ENCODE measurements around the gene PRLR.
"Not testable (repeated sequence)": the region's sequence is repeated elsewhere in the genome, so short reads cannot be mapped to it uniquely, and the experiment has no call there.

Gene PRLR

DNA sequence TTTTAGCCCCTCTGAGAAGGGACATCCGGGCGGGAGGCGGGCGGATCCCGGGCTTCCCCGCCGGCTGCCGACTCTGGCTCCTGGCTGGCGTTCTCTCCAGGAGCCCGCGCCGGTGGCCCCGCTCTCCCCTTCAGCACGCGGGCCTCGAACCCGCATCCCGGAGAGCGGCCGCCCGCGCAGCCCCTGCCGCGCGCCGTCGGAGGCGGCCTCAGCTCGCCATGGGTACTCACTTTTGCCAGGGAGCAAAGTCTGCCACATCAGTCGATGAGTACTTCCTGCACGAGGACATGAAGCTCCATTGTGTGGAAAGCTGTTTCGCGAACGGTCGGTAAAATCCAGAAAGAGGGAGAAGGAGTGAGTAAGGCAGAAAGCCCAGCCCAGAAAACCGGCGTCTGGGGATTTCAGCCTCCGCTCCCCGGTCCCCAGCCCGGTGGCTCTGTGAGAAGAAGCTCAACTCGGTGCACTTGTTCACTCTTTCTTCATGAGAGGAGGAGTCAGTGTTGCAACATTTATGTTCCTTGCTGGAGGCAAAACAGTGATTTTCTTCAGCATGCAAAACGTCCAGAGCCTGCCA is at the start of gene PRLR:
PRLR (minus strand) TSS at position 450 of the 574 bp plus-strand sequence. CDS start 140,867 bp downstream, outside the sequence.
- peak; percentile 60 for DNase-seq (ENCODE audit: low spot score)

DNA sequence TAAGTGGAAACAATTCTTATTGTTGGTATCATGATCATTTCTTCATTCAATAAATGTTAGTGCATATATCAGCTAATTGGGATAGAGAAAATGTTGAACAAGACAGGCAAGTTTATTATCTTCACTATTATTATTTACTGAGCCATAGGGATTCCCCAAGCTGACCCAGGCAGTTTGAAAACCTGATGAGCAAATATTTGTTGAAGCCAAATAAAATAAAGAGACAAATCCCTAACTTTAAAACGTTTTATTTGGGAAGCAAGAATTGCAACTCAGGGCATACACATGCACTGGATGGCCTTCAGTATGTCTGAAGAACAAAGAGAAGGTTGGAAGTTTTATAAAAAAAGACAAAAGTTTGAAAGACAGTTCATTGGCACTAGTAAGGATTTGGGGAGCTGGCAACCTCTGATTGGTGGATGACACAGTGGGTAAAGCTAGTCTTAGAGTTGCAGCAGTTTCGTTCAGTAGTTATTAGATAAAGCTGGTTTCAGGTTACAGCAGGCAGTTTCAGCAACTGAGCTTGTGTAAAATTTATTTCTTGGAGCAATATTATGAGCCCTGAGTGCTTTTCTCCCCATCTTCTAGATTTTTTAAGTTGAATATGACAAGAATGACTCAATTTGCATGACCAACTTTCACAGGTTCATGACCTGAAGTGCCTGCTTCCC is 44.7 kb upstream of the PRLR start:
- no peak for DNase-seq (ENCODE audit: low spot score)

DNA sequence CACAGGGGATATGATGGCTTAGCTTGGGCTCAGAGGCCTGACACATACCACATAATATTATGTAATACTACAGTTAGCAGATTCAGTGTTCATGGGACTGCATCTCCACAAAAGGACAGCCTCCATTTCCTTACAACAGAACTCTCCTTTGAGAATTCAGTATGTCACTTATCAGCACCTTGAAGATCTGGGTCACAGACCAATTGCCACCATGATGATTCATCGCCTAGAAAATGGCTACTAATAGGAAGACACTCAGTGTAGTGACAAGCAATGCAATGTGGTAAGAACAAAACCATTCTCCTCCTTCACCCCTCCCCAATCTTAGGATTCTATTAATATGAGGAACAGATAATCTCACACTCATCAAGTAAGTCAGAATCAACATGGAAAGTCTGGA is 38.7 kb upstream of the PRLR start:
- no peak for DNase-seq (ENCODE audit: low spot score)

DNA sequence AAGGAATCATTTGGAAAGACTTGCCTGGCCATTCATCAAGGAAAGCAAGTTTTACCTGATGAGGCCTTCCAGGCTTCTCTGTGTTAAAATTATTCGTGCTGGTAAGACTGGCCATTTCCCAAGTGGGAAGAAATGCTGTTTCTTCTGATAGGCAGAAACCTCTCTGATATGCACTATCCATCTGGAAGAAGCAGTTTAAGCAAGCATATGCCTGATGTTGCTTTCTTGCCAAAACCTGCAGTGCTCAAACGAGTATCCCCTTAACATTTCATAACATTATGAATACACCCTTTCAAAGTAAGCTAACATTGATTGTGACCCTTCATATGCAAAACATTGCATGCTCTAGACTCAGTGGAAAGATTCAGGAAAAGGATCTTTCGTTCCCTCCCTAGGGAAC is 36.0 kb upstream of the PRLR start:
- DNase-seq (ENCODE audit: low spot score), result no peak

DNA sequence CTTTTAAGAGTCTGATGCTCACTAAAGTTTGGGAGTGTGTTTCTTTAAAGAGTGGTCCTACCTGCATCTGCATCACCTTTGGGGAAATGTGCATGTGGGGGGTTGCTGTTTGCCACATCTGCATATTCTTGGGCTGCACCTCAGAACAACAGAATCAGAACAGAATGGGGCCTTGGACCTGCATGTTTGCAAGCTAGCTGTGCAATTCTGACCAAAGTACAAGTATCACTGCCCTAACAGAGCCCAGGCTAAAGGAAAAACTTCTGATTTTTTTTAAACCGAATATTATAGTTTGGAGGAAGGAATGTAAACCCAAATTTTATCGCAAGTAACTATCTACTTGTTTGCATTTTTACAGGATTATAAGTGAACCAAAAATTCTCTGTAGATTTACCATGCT is 34.2 kb upstream of the PRLR start:
- no peak for DNase-seq (ENCODE audit: low spot score)

DNA sequence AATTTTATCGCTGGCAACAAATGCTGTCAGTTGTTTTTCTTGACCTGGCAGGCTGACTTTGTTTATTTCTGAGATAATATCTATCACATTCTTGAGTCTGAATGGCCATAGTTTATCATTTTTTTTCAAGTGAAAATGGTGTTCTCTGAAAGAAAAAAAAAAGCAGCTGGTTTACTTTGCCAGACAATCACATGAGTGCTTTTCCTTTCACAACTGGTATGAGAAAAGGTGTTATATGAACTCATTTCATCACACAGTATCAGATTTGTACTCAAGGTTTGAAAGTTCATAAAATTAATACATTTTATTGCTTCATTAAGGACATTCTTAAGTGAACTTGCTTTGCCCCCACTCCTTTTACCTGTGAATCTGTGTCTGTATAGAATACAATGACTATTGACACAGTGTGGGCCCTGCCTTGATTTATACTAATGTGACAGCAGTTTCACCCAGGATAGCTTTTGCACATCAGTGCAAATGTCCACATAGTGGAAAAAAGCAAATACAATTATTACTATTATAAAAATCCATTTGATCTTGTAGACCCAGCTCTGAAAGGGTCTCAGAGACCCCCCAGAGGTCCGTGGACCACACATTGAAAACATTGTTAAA is 33.1 kb upstream of the PRLR start:
- no peak for DNase-seq (ENCODE audit: low spot score)

DNA sequence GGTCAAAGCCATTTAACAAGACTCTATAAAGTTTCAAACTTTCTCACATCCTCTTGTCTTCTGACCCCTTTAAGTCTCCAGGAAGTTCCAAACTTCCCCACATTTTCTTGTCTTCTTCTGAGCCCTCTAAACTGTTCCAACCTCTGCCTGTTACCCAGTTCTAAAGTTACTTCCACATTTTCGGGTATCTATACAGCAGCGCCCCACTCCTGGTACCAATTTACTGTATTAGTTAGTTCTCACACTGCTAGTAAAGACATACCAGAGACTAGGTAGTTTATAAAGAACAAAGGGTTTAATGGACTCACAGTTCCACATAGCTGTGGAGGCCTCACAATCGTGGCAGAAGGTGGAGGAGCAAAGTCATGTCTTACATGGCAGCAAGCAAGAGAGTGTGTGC is 23.3 kb upstream of the PRLR start:
- DNase-seq (ENCODE audit: low spot score), result no peak

DNA sequence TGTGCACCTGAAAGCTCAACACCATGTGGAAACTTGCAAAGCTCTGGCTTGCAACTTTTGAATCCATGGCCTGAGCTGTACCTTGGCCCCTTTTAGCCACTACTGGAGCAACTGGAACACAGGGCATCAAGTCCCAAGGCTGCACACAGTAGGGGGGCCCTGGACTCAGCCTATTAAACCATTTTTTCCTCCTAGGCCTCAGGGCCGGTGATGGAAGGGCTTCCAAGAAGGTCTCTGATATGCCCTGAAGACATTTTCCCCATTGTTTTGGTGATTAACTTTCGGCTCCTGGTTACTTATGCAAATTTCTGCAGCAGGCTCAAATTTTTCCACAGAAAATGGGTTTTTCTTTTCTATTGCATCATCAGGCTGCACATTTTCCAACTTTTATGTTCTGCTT is 22.7 kb upstream of the PRLR start:
- no peak for DNase-seq (ENCODE audit: low spot score)

DNA sequence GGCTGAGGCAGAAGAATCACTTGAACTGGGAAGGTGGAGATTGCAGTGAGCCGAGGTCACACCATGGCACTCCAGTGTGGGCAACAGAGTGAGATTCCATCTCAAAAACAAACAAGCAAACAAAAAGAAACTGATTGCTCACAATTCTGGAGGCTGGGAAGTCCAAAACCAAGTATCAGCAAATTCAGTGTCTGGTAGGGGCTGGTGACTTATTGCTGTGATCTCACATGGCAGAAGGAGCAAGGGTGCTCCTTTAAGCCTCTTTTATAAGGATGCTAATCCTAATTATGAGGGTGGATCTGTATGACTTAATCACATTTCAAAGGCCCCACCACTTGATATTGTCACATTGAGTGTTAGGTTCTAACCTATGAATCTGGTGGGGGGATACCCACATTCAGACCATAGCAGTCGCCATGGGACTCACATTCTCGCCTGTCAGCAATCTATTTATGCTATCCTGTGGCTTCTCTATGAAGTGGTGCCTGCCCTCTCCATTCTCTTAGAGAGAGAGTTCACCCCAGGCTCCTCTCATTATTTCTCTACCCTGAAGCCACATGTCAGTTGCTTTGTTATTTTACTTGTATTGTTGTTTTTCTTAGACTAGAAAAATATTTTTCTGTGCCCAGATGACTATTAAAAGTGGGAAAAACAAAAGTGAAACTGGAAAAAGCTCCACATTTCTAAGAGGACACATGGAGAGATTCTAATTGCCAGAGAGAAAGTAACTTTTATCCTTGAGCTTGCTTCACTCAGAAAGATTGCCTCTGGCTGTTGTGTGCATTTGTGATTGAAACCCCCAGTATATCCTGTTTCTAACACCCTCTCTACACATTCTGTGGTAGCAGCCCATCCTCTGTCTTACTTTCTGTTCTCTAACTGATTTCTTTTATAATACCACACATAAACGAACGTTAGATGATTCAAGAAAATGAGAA is 18.8 kb upstream of the PRLR start:
- DNase-seq (ENCODE audit: low spot score), result no peak

DNA sequence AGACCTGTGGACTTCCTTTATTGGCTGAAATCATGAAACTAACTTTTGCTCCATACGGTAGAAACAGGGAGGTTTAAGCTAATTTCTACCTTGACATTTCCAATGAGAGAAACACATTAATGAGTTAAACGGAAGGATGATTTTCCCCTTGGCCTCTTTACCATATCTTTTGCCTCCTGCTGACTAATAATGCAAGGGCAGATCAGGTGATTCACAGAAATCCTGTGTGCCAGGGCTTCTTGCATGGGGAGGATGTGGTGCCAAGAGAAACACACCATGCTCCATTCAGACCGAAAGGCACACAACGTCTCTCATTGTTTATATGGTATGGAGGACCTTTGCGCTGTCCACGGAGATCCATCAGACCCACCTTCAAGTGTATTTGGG is 17.4 kb upstream of the PRLR start:
- DNase-seq (ENCODE audit: low spot score), result no peak

DNA sequence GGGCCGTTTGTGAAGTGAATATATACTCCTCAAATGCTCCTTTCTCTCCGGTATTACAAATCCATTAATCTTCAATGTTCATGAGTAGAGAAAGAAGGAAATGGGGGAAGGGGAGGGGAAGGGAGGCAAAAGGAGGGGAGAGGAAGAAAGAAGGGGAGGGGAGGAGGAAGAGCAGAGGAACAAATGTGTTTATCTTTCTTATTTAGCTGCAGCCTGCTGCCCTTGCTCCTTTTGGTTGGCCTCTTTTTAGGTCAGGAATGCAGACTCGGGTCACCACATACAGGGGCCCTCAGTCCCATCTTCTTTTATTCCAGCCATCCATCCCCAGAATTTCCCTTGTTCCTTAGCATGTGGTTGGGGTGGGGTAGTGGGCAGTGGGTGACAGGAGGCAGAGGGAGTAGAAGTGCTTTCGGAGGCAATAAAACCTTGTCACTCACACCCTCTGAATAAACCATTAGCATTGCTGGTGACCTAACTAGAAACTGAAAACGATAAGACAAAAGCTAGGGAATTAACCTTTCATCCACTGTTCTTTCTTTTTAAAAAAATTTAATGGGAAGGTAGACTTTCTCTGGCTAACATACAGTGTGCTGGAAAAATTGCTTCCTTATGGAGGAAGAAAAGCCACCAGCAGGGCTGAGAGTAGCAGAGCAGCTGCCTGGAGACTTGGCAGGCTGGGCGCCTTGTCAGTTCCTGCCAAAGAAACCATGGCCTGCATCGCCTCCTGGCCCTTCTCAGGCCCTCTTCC is 16.8 kb upstream of the PRLR start:
- peak; percentile 28 for DNase-seq (ENCODE audit: low spot score)

DNA sequence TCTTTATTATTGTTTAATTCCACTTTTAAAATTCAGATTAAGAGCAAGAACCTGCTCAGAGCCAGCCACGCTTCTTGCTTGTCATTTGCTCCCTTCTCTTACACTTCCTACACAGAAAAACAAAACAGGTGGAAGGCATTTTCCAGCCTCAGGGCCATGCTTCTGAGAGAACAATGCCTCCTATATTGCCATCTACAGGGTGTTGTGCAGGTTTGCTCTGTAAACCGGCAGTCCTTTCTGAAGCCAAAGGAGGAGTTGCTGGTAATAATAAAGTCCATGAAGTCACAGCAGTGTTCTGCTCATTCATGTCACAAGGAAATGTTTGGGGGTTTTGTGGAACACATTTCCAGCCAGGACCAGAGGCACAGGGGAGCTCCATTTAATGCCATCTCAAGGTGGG is 16.1 kb upstream of the PRLR start:
- DNase-seq (ENCODE audit: low spot score), result no peak

DNA sequence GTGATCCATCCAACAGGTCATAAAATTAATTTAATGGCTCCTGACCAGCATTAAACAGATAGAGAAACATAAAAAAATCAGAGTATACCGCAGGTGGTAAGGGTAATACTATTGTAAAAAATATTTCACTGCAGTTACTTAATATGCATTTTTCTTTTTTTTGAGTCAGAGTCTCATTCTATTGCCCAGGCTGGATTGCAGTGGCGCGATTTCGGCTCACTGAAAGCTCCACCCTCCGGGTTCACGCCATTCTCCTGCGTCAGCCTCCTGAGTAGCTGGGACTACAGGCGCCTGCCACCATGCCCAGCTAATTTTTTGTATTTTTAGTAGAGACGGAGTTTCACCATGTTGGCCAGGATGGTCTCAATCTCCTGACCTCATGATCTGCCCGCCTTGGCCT is 15.1 kb upstream of the PRLR start:
- not testable (repeated sequence) for DNase-seq (ENCODE audit: low spot score)

DNA sequence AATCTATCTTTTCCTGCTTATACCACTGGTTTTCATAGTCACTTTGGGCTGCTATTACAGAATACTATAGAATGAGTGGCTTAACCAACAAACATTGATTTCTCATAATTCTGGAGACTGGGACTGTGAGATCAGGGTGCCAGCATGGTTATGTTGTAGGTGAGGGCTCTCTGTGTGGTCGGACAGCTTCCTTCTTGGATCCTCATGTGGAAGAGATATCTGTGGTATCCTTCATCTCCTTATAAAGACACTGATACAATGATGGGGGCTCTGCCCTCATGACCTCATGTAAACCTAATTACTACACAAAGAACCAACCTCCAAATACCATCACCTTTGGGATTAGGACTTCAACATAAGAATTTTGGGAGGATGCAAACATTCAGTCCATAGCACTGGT is 13.9 kb upstream of the PRLR start:
- DNase-seq (ENCODE audit: low spot score), result no peak

DNA sequence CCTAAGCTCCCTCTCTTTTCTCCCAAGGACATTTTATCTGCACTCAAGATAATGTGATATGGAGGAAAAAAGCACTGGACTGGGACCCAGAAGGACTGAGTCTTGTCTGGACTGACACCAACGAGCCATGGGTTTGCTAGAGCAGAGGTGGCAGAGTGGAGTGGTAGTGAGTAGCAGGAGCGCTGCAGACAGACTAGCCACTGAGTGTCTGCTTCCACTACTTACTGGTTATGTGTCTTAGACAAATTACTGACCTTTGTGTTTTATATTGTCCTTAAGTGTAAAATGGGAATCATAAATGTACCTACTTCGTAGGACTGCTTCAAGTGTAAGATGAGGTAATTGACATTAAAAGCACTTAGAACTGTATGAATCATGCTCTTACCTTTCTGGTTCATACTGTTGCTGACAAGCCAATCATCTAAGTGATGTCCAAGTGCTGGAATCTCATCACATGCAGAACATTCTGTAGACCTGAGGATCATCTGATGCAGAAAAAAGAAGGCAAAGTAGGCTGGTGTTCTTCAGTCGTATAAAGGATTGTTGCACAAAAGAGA is 12.5 kb upstream of the PRLR start:
- DNase-seq (ENCODE audit: low spot score), result no peak

DNA sequence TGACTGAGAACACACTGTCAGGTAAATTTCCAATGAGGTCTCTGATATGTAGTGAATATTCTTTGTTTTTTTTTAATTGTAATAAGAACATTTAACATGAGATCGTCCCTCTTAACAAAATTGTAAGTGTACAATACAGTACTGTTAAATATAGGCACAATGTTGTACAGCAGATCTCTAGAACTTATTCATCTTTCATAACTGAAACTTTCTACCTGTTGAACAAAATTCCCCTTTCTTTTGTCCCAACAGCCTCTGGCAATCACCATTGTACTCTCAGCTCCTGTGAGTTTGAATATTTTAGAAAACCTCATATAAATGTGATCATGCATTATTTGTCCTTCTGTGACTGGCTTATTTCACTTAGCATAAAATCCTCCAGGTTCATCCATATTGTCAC is 10.6 kb upstream of the PRLR start:
- no peak for DNase-seq (ENCODE audit: low spot score)

DNA sequence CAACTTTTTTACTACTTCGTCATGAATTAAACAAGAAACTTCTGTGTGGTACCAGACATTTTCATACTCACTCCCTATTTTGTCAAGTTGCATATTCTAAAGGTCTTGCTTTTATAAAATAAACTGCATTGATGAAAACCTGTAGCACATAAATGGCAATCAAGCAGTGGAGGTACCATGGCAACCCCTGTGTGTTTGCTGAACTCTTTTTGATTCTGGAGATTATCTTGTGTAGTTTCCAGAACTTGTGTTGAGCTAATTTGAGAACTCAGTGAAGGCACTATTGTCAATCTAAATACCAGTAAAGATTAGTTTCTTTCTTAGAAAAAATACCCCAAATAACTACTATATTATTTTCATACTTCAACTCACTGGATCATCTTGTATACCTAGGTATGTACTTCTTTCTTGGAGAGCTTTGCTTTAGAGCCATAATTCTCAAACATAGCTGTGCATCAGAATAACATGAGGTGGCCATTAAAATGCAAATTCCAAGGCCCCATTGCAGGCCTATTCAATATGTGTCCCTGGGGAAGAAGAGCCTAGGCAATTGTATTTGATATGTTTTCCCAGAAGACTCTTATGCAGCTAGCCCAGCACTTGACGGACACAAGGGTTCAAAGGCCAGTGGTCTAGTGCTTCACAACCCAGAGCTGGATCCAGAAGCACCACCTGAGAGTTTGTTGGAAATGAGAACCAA is 9.8 kb upstream of the PRLR start:
- no peak for DNase-seq (ENCODE audit: low spot score)

DNA sequence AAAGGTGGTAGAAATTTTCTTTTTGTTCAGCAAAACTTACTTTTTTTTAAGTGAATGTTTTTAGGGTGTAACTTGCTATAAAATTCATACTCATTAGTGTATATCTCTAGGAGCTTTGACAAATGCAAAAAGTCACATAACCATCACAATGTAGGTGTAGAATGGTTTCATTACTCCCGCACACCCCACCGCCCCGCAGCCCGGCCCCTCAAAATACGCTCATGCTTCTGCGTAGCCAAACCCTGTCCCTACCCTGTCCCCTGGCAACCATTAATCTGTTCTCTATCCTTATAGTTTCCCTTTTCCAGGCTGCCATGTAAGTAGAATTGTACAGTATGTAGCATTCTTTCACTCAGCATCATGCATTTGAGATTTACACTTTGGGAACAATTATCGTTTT is 9.2 kb upstream of the PRLR start:
- DNase-seq (ENCODE audit: low spot score), result no peak

DNA sequence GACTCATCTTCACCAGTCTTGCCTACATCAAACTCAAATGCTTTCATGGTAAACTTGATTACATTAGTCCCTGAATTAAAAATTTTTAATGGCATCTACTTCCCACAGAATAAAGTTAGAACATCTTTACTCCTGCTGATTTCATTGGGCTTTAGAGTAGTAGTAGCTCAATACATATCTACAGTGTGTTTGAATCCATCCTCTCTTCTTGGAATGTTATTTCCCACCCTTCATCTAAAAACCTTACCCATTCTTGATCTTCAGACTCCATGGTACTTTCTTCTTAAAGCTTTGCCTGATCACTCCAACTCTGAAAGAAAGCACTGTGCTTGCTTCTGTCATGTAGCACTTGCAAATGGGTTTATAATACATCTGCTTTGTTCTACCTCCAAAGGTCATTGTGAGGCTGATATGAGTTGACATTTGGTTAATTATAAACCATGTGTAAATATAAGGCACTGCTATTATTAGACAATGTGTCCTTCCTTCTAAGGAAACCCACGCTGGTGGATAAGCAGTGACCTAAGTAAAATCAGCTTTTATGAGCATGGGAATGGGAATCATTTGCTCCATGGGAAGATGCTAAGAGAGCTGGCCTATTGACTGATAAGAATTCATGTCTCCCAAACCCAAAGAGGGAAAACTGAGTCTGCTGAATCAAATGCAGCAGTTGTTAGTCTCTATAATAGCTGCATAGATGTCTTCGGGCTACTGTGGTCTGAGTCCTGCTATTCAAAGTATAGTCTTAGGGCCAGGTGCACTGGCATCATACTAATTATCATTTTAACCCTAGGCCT is 7.5 kb upstream of the PRLR start:
- DNase-seq (ENCODE audit: low spot score), result no peak

DNA sequence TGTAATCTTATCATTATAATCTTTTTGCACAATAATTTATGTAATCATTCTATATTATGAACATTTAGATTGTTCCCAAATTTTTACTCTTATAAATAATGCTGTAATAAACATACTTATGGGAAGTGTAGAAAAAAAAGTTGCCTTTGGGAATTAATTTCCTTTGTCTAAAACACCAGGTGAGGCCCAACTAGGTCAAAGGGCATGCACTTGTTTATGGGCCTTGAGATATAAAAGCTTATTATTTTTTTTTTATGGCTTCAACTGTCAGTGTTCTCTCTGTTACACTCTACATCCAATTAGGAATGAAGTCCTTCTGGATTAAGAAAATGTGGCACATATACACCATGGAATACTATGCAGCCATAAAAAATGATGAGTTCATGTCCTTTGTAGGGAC is 6.5 kb upstream of the PRLR start:
- DNase-seq (ENCODE audit: low spot score), result no peak
